GM18870 (cell line): ENCODE results near the gene RHOXF2.
"Not testable (repeated sequence)": the region's sequence is repeated elsewhere in the genome, so short reads cannot be mapped to it uniquely, and the experiment has no call there.

Experiments used
- ATAC-seq: cut with Tn5 transposase; IDR thresholded peaks from one replicate; pipeline ENCODE4 v1.9.1; 2021; ENCODE audit warnings: moderate library complexity; ENCODE audit not compliant: unreplicated experiment

Gene RHOXF2

GRCh38 chrX:120196626-120197283 lies 38.3 kb downstream of the RHOXF2 start:
- not testable (repeated sequence) for ATAC-seq

DNA sequence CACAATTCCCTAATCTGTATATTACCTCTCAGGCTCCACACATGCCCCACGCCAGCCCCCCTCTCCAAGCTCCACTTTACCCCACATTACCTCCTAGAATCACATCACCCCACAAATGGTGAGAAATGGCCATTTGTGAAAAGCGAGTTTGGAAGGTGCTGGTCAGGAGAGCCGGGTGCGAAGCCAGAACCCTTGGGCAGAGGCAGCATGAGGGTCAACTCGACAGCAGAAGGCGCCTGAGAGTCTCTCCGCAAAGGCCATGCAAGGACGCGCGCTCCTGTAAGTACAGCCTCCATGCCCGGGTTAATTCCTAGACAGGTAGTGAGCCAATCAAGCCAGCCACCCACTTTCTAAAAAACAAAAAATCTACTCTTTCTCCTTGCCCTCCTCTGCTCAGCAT lies 42.4 kb downstream of the RHOXF2 start:
- no peak for ATAC-seq

DNA sequence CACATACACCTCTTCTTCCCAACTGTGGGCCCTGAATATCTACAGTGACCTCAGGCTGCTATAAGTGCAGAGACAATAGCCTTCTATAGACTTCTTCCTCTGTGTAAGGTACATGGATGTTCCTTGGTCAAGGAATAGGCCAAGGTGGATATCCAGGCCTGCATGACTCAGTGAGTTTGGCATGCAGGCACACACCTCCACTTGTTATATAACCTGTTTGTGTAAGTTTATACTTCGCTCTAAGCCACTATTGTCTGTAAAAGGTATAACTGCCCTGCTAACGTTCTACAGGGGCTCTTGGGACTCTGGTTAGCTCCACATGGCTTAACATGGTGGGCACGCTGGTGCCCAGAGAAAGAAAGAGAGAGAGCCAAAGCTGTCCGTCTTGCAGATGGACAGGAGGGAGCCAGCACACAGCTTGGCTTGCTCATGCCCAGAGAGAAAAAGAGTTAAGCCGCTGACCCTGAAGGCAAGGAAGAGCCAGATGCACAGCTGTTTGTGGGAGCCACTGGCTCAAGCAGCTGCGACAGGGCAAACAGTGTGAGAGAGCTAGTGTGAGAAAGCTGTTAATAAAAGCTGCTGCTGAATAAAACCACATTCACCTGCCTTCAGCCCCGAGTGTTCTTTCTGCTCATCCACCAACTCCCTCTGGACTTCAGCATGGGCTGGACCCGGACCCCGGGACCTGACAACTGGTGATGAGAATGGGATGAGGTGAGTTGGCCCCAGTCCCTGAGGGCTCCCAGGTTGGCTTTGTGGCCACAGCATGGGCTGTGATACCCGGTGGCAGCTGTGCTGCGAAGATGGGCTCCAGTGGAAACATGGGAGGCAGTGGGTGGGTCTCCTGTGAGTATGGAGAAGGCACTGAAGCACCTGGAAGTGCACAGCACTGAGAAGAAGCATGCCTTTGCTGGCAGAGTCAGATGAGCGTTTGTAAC lies 47.7 kb downstream of the RHOXF2 start:
- ATAC-seq: no peak

- ATAC-seq: no peak
Measured at GRCh38 chrX:120207009-120207605, 48.7 kb downstream of the RHOXF2 start.

DNA sequence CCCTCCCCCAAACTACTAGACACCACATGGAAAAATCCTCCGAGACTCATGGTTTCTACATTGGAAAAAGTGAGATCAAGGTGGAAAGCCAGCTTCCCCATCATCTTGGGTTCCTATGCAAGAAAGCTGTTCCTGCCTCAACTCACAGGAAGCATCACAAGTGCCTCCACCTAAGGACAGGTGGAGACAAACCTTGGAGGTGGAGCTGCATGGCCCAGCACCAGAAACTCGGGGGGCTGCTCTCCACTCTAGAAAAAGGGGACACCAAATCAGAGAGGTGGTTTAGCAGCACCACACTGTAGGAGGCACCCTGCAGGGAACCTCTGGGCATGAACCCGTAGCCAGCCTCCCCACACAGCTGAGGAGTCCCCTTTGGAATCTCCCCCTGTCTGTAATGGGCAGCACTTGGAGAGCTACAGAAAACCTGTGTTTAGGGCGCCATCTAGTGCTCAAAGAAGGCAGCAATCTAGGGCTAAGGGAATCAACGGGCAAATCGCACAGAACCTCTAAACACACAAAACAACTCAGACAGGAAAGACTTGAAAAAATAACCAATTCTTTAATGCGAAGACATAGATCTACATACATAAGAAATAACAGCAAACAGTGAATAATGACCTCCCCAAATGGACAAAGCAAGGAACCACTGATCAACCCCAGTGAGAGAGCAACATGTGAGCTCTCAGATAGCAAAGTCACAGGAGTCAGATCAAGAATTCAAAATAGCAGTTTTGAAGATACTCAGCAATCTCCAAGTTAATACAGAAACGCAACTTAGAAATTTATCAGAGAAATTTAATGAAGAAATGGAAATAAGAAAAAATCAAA lies 55.2 kb downstream of the RHOXF2 start:
- ATAC-seq: peak; percentile 69
